ENCODE results near the gene SPAG16. TPM values are rescaled to one million over a fixed set of nuclear protein-coding genes. Genes with fewer than 3 reads are reported as not detected.
A peak's percentile ranks its signal among the peaks of the same experiment; 100 is the strongest.

The SPAG16 gene
- total and polyA plus RNA-seq, 2 donors (not counting 1 experiment from before 2014, with no cell fraction given): 3.4 to 8.6 TPM

- H3K4me1 ChIP-seq (ENCODE audit: control insufficient read depth in 2 of 2, insufficient read depth in 2 of 2, low read length in 2 of 2): no peaks in the 10 kb centered on the region
- ATAC-seq (ENCODE audit: low read depth): no peak
- H3K9ac ChIP-seq (ENCODE audit: low read length): no peak overlapping the region
- H3K4me3 Mint-ChIP-seq: no peak overlapping the region
- no peak overlapping the region for H2AFZ ChIP-seq (ENCODE audit: insufficient read depth, low read depth, low read length, poor library complexity, severe bottlenecking)
- H3K4me1 Mint-ChIP-seq: no peaks in the 10 kb centered on the region
- ChIA-PET CTCF (no interaction called here), POLR2A (no interaction called here)
- no peaks in the 10 kb centered on the region for H3K79me2 ChIP-seq (ENCODE audit: control insufficient read depth, insufficient read depth, low read length)
- H3K27me3 ChIP-seq (replicated peaks in 1 of 4; ENCODE audit: control extremely low read depth in 1 of 4, control insufficient read depth in 3 of 4, insufficient read depth in 4 of 4, low read length in 3 of 4): no peaks in the 10 kb centered on the region
- WGBS (ENCODE audit: insufficient coverage): 76% methylated on average over 2 of the region's 4 CpGs
- peaks cover 3 to 8% (median 3%) of the 10 kb centered on the region in 3 donors for H3K9me3 ChIP-seq (ENCODE audit: control extremely low read depth in 1 of 3, control insufficient read depth in 2 of 3, insufficient read depth in 1 of 3, low read length in 2 of 3)
- H3K27ac ChIP-seq (ENCODE audit: low read length in 2 of 2): no peak overlapping the region
- H3K4me3 ChIP-seq (ENCODE audit: control extremely low read depth in 1 of 5, extremely low read depth in 1 of 5, insufficient read depth in 1 of 5, low read depth in 2 of 5, low read length in 4 of 5): no peak overlapping the region
- no peaks in the 10 kb centered on the region for H4K20me1 ChIP-seq (ENCODE audit: control insufficient read depth, insufficient read depth, low read length, poor library complexity, severe bottlenecking)
- no peak overlapping the region for H3K4me2 ChIP-seq (replicated peaks; ENCODE audit: low read depth, low read length, poor library complexity, severe bottlenecking)
- peaks cover 3% of the 10 kb centered on the region for H3K9me3 Mint-ChIP-seq (ENCODE audit: insufficient read depth)
- no peak for DNase-seq
- H3K27me3 Mint-ChIP-seq: no peaks in the 10 kb centered on the region
- H3K27ac Mint-ChIP-seq: no peak overlapping the region
- H3K36me3 ChIP-seq (replicated peaks in 1 of 2; ENCODE audit: control extremely low read depth in 1 of 2, control insufficient read depth in 1 of 2, extremely low read depth in 1 of 2, insufficient read depth in 2 of 2, low read length in 1 of 2): no peaks in the 10 kb centered on the region
- intact Hi-C loops (cut with micrococcal nuclease): no loop called here
- no peak for TF ChIP-seq CTCF (IDR thresholded peaks at IDR 0.05)
- TF ChIP-seq EZH2 (IDR thresholded peaks at IDR 0.05; ENCODE audit: borderline replicate concordance, insufficient read depth, low read depth, low read length, poor library complexity, severe bottlenecking): no peak
Observed at GRCh38 chr2:213669657-213670056, 385.4 kb downstream of the SPAG16 start.

GRCh38 chr2:213678437-213679218 is 394.4 kb downstream of the SPAG16 start:
- CTCF ChIA-PET: no interaction called here
- DNase-seq (no peak), ATAC-seq (ENCODE audit: low read depth) (no peak)
- WGBS (ENCODE audit: insufficient coverage): 69% methylated on average over 3 of the region's 6 CpGs
- Mint-ChIP-seq H3K27ac (no peak overlapping the region), H3K4me1 (peaks cover 7% of the 10 kb centered on the region), H3K9me3 (ENCODE audit: insufficient read depth) (peaks cover 3% of the 10 kb centered on the region), H3K27me3 (no peaks in the 10 kb centered on the region), H3K4me3 (peak overlapping the region; percentile 50)
- Histone ChIP-seq H3K27me3 (replicated peaks in 1 of 4; ENCODE audit: control extremely low read depth in 1 of 4, control insufficient read depth in 3 of 4, insufficient read depth in 4 of 4, low read length in 3 of 4) (no peaks in the 10 kb centered on the region), H3K9me3 (ENCODE audit: control extremely low read depth in 1 of 3, control insufficient read depth in 2 of 3, insufficient read depth in 1 of 3, low read length in 2 of 3) (no peaks in the 10 kb centered on the region), H3K9ac (ENCODE audit: low read length) (peak overlapping the region; percentile 20), H2AFZ (ENCODE audit: insufficient read depth, low read depth, low read length, poor library complexity, severe bottlenecking) (no peak overlapping the region), H4K20me1 (ENCODE audit: control insufficient read depth, insufficient read depth, low read length, poor library complexity, severe bottlenecking) (no peaks in the 10 kb centered on the region), H3K79me2 (ENCODE audit: control insufficient read depth, insufficient read depth, low read length) (no peaks in the 10 kb centered on the region), H3K4me1 (ENCODE audit: control insufficient read depth in 2 of 2, insufficient read depth in 2 of 2, low read length in 2 of 2) (no peaks in the 10 kb centered on the region), H3K36me3 (replicated peaks in 1 of 2; ENCODE audit: control extremely low read depth in 1 of 2, control insufficient read depth in 1 of 2, extremely low read depth in 1 of 2, insufficient read depth in 2 of 2, low read length in 1 of 2) (no peaks in the 10 kb centered on the region), H3K4me3 (ENCODE audit: control extremely low read depth in 1 of 5, extremely low read depth in 1 of 5, insufficient read depth in 1 of 5, low read depth in 2 of 5, low read length in 4 of 5) (peak overlapping the region in 1 of 5 experiments; percentile 29), H3K27ac (ENCODE audit: low read length in 2 of 2) (no peak overlapping the region), H3K4me2 (replicated peaks; ENCODE audit: low read depth, low read length, poor library complexity, severe bottlenecking) (no peak overlapping the region)
- TF ChIP-seq CTCF (IDR thresholded peaks at IDR 0.05): no peak
- TF ChIP-seq EZH2 (IDR thresholded peaks at IDR 0.05; ENCODE audit: borderline replicate concordance, insufficient read depth, low read depth, low read length, poor library complexity, severe bottlenecking): no peak
- intact Hi-C loops (cut with micrococcal nuclease): no loop called here
- POLR2A ChIA-PET: no interaction called here

All from B cell (primary cell).